GM21360 (cell line): Measurements from ENCODE around the gene PIGQ.

Experiments used
- ATAC-seq: cut with Tn5 transposase; IDR thresholded peaks from one replicate; pipeline ENCODE4 v1.9.1; 2021; ENCODE audit warnings: mild to moderate bottlenecking, moderate library complexity; ENCODE audit not compliant: unreplicated experiment

PIGQ gene

DNA sequence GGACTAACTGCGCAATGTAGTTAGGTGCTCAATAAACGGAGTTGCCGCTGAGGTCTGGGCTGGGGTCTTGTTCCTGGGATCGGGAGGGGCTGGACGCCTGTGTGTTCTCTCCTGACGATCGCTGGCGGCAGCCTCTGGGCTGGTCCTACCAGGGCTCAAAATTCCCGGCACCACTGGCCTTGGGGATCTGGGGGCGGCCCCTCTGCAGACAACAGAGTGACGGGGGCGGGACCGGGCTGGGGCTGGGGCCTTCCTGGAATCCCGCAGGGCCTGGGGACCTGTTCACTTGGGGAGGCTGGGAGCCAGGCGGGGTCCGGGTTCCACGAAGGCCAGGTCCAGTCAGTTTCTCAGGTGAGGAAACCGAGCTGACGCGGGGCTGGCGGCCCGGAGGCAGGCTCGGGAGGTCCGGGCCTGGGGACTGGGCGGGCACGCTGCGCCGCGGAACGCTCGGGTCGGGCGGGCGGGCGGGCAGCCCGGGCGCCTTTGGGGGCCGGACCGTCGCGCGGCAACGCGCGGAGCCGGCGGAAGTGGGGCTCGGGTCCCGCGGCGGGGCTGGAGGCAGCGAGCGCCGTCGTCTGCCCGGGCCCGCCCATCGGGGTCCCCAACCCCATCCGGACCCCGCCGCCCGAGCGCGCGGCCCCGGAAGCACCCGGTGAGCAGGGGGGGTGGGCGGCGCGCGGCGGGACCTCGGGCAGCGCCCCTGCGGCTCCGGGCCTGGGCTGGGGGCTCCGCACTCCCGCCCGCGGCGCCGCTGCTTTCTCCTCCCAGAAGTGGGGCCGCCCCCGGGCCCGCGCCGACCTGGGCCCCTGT, at the start of gene PIGQ:
TSS of gene PIGQ (plus strand) at position 524 of the 810 bp plus-strand sequence. CDS start 4,107 bp downstream, outside the sequence.
- no peak for ATAC-seq

DNA sequence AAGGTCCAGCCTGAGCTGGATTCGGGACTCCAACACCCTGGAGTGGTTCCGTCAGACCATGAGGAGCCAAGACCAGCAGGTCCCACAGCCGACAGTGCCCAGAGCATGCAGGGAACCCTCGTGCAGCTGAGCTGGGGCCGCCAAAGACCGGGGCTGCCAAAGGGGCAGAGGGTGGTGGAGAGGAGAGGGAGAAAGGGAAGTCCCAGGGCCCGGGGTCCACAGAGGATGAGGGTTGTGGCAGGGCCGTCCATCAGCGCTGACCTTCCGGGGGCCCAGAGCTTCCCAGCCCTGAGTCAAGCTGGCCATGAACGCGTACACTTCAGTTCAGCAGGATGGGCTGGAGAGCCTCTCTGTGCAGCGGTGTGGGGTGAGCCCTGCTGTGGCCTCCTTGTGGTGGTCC, 48.9 kb upstream of the PIGQ start:
- no peak for ATAC-seq

DNA sequence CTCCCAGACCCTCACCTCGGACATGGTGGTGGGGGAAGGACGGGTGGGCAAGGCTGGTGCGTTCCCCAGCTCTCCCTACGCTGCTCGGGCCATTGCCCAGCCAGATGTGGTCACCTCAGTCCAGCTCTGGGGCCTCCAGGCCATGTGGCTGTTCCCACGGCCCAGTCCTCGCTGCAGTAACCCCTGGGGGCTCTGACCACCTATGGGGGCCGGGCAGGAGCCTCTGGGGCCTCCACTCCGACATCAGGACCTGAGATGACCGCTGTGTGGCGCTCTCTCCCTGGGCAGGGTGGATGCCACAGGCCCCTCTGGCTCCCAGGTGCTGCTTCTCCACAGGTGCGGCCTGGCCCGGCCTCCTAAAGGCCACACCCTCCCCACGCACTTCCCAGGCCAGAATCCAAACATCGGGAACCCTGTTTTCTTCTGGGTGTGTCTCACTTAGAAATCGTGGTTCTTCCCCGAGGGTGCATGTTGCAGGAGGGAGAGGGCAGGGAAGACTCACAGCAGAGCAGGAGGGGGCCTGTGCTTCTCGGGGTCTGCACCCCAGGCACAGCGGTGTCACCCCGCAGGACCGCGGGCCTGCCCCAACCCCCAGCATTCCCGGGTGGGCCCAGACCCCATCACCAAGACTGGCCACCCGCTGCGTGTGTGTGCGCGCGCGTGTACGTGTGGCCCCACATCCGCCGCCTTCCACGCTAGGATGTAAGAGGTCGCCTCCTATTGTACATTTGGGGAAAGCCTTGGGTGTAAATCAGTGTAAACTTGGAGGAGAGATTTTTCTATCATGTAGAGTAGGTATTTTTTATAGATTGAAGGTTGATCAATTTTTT, 48.2 kb upstream of the PIGQ start:
- no peak for ATAC-seq

DNA sequence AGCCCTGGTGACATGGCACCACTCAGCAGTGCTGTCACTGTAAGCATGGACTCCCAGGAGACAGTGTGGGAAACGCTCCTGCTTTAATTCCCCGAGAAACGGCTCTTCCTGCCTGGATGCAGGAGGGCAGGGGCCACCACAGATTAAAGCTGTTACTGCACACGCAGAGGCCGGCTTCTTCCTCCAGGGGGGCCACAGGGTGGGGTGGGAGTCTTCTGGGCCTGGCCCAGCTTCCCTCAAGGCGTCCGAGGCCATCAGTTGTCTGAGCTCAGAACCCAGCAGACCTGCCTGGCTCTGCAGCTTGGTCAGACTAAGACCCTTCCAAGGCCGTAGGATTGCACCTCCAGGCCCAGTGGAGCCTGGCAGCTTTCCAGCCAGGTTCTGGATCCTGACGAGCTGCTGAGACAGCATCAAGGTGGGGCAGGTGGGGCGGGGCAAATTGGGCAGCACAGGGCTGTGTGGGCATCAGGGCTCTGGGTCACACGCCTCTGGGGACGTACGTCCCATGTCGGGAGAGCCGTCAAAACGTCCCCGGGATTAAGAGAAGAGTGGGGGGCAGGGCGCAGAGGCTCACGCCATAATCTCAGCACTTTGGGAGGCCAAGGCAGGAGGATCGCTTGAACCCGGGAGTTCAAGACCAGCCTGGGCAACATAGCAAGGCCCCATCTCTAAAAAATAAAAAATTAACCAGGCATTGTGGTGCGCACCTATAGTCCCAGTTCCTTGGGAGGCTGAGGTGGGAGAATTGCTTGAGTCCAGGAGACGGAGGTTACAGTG, 47.3 kb upstream of the PIGQ start:
- ATAC-seq: no peak

DNA sequence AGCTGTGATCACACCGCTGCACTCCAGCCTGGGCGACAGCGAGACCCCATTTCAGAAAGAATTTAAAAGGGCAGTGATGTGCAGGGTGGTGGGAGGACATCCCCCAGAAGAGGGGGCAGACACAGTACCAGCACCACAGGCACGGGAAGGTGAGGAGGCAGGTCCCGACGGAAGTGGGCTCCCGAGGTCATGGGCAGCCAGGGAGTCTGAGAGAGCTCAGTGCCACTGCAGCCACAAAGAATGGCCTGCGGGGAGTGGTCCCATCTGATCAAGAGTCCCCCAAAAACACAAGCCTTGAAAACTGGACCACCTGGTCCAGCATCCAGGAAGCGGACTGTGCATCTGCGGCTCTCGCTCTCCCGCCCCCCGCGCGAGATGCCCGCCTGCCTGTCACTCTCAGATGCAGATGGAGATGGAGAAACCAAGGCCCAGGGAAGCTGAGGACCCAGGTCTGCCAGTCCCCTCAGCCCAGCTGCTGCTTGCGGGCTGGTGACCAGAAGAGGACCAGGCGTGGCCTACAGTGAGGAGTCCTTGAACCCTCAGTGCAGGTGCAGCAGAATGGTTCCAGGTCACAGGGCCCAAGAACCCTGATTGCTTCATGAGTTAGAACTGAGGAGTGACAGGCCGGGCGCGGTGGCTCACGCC, 46.5 kb upstream of the PIGQ start:
- no peak for ATAC-seq

DNA sequence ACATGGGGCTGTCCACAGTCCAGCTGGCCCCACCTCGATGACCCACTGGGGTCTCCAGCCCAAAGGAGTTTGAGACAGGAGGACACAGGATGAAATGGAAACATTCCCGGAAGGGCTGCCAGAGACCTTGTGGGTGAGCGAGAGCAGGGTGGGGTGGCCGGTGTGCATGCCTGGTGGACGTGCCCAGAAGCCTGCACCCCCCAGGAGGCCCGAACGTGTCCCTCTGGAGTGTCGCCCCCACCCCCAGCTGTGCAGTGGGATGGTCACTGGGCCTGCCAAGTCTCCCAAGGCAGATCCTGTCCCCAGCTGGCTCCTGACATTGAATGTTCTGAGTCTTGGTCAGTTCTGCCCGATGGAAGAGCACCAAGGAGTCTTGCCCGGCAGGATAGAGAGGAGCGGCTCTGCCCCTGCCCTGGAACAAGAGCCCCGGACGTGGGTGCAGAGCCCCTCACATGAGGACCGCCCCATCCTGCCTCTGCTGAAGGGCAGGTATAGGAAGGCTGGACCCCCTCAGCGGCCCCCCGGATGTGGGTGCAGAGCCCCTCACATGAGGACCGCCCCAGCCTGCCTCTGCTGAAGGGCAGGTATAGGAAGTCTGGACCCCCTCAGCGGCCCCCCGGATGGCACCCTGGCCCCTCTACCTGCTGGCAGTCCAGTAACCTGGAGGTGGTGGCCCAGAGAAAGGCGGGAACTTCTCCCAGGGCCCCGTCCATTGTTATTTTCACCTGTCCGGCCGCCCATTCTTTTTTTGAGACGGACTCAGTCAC, 45.3 kb upstream of the PIGQ start:
- ATAC-seq: no peak

DNA sequence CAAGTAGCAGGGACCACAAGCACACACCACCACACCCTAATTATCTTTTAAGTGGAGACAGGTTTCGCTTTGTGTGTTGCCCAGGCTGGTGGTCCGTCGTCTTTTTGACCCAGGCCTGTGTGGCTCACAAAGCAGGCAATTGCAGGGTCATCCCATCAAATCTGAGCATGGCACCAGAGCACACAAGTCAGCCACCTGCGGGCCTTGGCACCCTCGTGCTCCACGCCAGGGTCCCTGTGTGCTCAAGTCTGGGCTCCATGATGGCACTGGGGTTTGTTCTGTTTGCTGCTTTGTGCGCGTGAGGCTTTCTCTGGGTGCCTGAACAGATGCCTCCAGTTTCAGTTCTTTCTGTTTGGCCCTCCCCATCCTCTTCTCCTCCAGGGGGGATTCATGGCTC, 44.6 kb upstream of the PIGQ start:
- no peak for ATAC-seq

DNA sequence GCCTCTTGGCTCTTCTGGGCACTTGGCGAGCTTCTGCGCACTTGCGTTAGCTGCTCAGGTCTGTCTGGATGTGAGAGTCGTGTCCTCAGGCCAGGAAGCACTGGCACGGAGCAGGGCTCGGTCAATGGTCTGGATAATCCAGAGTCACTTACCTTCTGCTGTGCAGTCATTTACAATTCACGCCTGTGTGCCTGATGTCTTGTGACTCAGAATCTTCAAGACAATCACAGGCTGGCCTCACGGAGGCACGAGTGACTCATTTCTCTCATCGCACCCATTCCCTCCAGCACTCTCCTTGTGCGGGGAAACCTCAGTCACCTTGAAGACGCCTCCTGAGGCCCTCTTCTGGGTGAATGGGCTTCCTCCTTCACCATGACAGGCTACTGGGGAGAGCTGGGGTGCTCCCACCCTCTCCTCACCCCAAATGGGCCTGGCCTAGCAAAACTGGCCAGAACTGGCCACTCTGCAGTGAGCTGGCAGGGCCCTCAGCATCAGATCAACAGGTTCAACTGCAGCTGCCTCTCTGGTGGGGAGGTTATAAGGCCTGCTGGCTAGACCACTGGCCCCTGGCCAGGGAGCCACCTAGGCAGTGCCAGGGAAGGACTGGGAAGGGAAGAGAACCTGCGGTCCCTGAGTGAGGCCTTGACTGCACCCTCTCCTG, 44.1 kb upstream of the PIGQ start:
- no peak for ATAC-seq

DNA sequence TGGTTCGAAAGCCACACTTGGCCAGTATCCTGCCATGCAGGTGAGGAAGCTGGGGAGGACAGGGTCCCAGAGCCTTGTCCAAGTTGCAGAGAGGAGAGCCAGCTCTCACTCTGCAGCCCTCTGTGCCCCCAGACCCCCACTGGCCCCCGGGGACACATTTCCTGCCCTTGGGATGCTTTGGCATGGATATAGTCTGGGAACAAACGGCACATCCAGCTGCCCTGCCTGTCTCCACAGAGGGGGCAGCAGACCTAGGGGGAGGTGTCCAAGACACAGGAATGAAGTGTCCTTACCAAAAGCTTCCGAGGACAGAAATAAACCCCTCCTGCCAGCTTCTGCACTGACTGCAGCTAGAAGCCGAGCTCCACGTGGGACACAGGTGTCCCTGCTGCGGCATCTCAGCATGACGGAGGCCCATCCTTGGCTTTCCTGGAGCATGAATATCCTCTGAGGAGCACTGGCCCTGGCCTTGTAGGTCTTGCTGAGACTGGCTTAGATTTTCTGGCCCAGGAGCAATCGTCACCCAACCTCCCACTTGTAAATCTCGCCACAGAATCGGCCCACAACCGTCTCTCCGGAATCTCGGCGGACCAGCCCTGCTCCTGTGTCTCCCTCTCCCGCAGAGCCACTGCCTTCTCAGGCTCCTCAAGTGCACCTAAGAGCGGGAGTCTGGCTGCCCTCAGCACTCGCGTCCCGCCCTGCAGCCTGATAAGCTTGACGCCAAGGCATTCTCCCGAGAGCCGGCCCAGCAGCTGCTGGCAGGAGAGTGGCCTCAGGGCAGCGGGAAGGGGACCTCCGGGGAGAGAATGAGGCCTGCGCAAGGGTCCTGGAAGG, 43.4 kb upstream of the PIGQ start:
- no peak for ATAC-seq

DNA sequence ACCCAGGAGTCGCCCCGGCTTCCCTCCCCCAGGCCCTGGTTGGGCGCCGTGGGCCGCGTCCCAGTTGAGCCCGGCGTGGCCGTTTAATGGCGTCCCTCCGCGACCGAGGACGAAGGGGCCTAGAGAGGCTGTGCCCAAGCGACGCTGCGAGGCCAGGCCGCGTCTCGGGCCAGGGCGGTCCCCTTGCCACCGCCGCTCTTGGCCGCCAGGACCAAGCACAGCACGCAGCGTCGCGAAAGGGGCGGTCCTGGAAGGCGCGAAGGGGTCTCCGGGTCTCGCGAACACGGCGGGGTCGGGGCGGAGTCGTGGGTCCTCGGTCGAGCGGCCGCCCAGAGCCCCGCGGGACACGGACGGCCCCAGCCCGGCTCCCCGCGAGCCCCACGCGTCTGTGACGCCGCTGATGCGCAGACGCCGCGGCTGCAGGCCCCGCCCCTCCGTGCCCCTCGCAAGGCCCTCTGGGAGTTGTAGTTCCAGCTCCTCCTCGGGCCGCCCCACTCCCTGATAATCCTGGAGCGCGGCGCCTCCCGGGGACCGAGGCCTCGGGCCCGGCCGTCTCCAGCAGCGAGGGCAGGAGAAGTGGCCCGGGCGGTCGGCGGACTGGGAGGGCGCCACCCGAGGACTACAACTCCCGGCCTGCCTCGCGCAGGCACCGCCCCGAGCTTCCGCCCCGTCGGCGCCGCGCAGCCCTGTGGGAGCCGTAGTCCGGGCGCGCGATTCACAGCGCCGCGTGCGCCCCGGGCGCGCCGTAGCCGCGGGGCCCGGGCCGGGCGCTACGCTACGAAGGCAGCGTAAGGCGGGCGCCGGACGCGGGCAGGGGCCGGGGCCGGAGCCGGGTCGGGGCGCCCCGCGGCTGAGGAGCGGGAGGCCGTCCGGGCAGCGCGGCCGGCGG, 42.5 kb upstream of the PIGQ start, which contains the start of gene CAPN15:
TSS of gene CAPN15 (plus strand) at position 698 of the 889 bp plus-strand sequence. CDS start 19,127 bp downstream, outside the sequence.
- ATAC-seq: peak; percentile 60

DNA sequence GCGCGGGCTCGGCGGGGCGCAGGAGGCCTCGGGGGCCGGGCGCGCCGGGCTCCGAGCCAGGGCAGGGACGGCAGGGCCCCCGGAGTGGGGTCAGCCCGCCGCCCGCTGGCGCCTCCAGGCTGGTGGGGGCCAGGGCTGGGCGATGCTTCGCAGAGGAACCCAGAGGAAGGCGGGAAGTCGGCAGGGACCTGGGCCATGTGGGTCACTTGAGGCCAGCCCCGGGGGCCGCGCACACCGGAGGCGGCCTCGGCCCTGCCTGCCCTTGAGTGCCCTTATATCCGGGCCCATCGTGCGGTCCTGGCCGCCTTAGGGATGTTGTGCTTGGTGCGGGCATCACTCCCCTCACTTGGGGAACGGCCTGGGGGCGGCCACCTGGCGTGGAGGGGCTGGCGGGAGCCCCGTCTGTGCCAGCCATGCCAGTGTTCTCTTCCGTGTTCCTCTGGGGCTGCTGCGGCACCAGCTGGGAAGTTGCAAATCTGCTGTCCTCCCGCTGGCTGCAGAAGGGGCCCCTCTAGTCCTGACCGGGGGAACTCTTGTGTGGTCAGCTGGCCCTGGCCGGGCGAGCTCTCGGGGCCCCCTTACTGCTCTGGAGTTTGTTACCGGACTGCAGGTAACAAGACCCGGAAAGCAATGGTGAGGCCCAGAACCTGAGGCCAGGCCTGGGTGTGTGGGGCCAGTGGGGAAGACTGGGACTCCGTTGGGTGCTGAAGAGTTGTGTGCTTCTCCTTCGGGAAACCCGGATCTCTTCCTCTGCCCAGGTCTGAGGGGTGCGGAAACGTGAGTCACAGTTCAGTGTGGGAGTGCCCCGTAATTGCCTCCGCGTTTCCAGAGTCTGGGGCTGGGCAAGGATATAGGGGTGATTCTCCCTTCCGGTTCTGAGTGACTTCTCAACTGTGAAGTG, 41.4 kb upstream of the PIGQ start:
- peak; percentile 8 for ATAC-seq

DNA sequence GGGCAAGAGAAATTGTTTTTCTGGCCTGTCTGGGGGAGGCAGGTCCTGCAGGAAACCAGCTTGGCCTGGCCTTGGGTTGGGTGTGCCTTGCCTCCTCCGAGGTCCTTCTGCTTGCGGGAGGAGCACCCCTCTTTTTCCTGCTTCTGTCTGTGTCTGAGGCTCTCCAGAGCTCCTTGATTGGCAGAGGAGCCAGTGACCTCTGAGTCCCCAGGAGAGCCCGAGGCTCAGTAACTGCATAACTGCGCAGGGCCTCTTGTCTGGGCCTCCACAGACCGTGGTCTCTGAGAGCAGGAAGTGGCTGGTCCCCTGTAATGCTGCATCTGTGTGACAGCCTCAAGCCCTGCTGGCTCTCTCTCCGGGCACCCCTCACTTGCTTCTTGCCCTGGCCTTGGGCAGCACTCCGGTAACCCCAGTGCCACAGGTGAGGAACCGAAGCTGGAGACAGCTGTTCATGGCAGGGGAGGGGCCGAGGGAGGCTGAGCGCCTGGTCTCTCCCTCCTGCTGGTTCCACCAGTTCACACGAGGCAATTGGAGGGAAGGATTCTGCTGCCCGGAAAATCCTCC, 40.7 kb upstream of the PIGQ start:
- no peak for ATAC-seq

DNA sequence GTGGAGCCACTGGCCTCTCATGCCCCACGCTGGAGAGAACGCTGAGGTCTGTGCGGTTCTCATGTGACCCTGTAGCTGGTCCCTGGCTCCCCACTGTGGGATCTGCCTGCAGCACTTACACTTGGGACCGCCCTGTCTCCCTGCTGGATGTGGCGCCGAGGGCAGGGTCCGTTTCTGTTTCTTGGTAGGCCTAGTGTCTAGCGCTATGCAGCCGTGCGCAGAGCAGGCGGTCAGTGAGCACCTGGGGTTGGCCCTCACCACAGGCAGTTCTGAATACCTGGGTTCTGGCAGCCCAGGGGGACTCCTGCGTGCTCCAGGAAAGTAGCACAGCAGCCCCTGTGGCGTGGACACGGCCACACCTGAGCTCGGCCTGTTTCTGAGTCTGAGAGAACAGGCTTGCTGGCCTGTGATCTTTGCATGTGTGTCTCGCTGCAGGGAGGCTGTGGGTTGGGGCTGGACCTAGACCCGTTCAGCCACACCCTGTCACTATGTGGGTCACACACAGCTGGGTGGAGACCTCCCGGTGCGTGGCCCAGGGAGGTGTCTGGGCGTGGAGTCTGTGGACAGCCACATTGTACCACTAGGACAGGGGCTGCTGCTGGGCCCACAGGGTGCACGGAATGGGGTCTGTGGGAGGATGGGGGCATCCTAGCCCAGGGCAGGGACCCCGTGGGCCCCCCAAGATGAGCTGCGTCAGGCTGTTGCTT, 39.5 kb upstream of the PIGQ start:
- ATAC-seq: no peak

DNA sequence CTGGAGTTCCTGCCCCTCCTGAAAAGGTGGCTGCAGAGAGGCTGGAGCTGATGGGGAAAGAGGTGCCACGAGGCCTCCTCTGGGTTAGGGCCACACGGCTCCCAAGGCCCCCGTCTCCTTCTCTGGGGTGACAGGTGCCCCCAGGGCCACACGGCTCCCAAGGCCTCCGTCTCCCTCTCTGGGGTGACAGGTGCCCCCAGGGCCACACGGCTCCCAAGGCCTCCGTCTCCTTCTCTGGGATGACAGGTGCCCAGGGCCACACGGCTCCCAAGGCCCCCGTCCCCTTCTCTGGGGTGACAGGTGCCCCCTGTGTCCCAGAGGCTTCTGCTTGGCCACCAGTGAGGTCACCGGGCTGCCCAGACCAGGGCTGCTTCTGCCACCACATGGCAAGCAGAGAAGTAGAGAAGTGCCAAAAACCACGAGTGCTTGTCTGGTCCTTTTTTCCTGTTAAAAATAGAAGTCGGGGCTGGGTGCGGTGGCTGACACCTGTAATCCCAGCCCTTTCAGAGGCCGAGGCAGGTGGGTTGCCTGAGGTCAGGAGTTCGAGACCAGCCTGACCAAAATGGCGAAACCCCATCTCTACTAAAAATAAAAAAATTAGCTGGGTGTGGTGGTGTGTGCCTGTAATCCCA, 38.2 kb upstream of the PIGQ start:
- ATAC-seq: no peak
